A549 (cell line): ENCODE results near the gene PATJ. TPM values are rescaled to one million over a fixed set of nuclear protein-coding genes. Genes with fewer than 3 reads are reported as not detected.

Source experiments
- ATAC-seq, 2 experiments: fragments of 200-7000 bp in 1 of 2; fragments of >200 bp in 1 of 2; cut with Nextera tagmentation in 1 of 2; cut with Tn5 transposase in 1 of 2; 3 replicates each; pipeline versions ENCODE4 v1.8.0 to v1.9.1; 2018 to 2020; ENCODE audit warnings: mild to moderate bottlenecking in 1 of 2, moderate library complexity in 1 of 2
- CTCF ChIA-PET: fragments of 300-600 bp; sonication (Branson Sonifier 250); formaldehyde crosslinking; extraction: SDS; loops from one replicate; lab custom pipeline; 2021; ENCODE audit warnings: antibody characterized with exemption, inconsistent platforms; lab: Yijun Ruan, JAX
- POLR2A ChIA-PET: fragments of 350-600 bp; formaldehyde crosslinking; extraction: SDS; loops from one replicate; lab custom pipeline; 2021; ENCODE audit warnings: antibody characterized with exemption, inconsistent platforms; lab: Yijun Ruan, JAX
- DNase-seq, 2 experiments: peaks; one replicate each; pipeline versions ENCODE4 v3.0.0 to v3.0.0-alpha.2; 2011 to 2016; ENCODE audit warnings: low read depth in 1 of 2, low spot score in 1 of 2
- FAIRE-seq: peaks from 2 replicates; lab custom pipeline; 2011; peaks lifted over from hg19 to GRCh38; lab: Jason Lieb, UNC
- H3K27ac ChIP-seq, 2 experiments: fragments of >200 bp; sonication (Bioruptor Twin); formaldehyde crosslinking; 3 replicates each; pipeline ENCODE4 v1.5.1; 2016 to 2017
- H3K4me1 ChIP-seq: fragments of >200 bp; sonication (Bioruptor Twin); formaldehyde crosslinking; 3 replicates; pipeline ENCODE4 v1.6.1; 2016
- H3K4me2 ChIP-seq: fragments of >200 bp; sonication (Bioruptor Twin); formaldehyde crosslinking; 3 replicates; pipeline ENCODE4 v1.6.1; 2016
- H3K4me3 ChIP-seq: fragments of >200 bp; sonication (Bioruptor Twin); formaldehyde crosslinking; 3 replicates; pipeline ENCODE4 v1.5.1; 2016
- H3K9me3 ChIP-seq: fragments of >200 bp; sonication (Bioruptor Twin); formaldehyde crosslinking; 3 replicates; pipeline ENCODE4 v1.6.1; 2016
- CBX2 ChIP-seq: fragments of 200-600 bp; sonication (generic); IDR thresholded peaks from 2 replicates; pipeline ENCODE4 v1.6.1; 2016; ENCODE audit warnings: low read depth, mild to moderate bottlenecking, borderline replicate concordance
- CBX8 ChIP-seq: fragments of 200-600 bp; sonication (generic); IDR thresholded peaks from 2 replicates; pipeline ENCODE4 v1.6.1; 2016
- CEBPB ChIP-seq, 2 experiments: fragments of >200 bp in 1 of 2; sonication (Bioruptor Twin) in 1 of 2; formaldehyde crosslinking in 1 of 2; IDR thresholded peaks; 2 replicates each; pipeline ENCODE4 v1.6.1; 2012 to 2016
- CHD2 ChIP-seq: fragments of 150-350 bp; IDR thresholded peaks from 2 replicates; pipeline ENCODE4 v1.6.1; 2014; ENCODE audit warnings: low read length; ENCODE audit not compliant: partially characterized antibody
- CHD4 ChIP-seq: fragments of 200-600 bp; sonication (generic); IDR thresholded peaks from 2 replicates; pipeline ENCODE4 v1.6.1; 2016; ENCODE audit warnings: antibody characterized with exemption, mild to moderate bottlenecking, borderline replicate concordance
- FOXS1 ChIP-seq: fragments of 250-450 bp; sonication (Bioruptor Pico); IDR thresholded peaks from 2 replicates; pipeline ENCODE4 v1.5.0; 2020; ENCODE audit warnings: mild to moderate bottlenecking, moderate library complexity
- HDAC2 ChIP-seq: fragments of 200-600 bp; sonication (generic); IDR thresholded peaks from 2 replicates; pipeline ENCODE4 v1.6.1; 2016
- HOXA7 ChIP-seq: fragments of 250-450 bp; sonication (Bioruptor Pico); IDR thresholded peaks from 2 replicates; pipeline ENCODE4 v1.5.0; 2020; ENCODE audit warnings: mild to moderate bottlenecking, moderate library complexity
- HOXB5 ChIP-seq: fragments of 250-450 bp; sonication (Bioruptor Pico); IDR thresholded peaks from 2 replicates; pipeline ENCODE4 v1.5.0; 2020; ENCODE audit warnings: mild to moderate bottlenecking, moderate library complexity
- KDM1A ChIP-seq: fragments of 200-600 bp; sonication (generic); IDR thresholded peaks from 2 replicates; pipeline ENCODE4 v1.6.1; 2016; ENCODE audit warnings: low read depth, mild to moderate bottlenecking
- MYC ChIP-seq: IDR thresholded peaks from 2 replicates; pipeline ENCODE4 v1.6.1; 2012; ENCODE audit warnings: mild to moderate bottlenecking, inconsistent platforms, low read length, improper control_type of control experiment, borderline replicate concordance
- POLR2A ChIP-seq: IDR thresholded peaks from 2 replicates; pipeline ENCODE4 v1.6.1; 2012; ENCODE audit warnings: mild to moderate bottlenecking, low read length
- POLR2AphosphoS2 ChIP-seq: conservative IDR thresholded peaks from 2 replicates; pipeline ENCODE4 v1.6.1; 2012; ENCODE audit warnings: low read length, improper control_type of control experiment, inconsistent platforms
- RAD21 ChIP-seq, 2 experiments: fragments of >200 bp in 1 of 2; sonication (Bioruptor Twin) in 1 of 2; formaldehyde crosslinking in 1 of 2; IDR thresholded peaks in 1 of 2; conservative IDR thresholded peaks in 1 of 2; 2 replicates in 1 of 2; 3 replicates in 1 of 2; pipeline ENCODE4 v1.6.1; 2012 to 2018; ENCODE audit warnings: inconsistent platforms in 1 of 2
- RARB ChIP-seq: fragments of 250-450 bp; sonication (Bioruptor Pico); IDR thresholded peaks from 2 replicates; pipeline ENCODE4 v1.8.0; 2021; ENCODE audit warnings: mild to moderate bottlenecking, moderate library complexity
- ZC3H11A ChIP-seq: fragments of 450-650 bp; IDR thresholded peaks from 2 replicates; pipeline ENCODE4 v1.6.1; 2014; ENCODE audit warnings: antibody characterized with exemption, mild to moderate bottlenecking
- ZFP36 ChIP-seq: fragments of 450-650 bp; IDR thresholded peaks from 2 replicates; pipeline ENCODE4 v1.6.1; 2014; ENCODE audit warnings: borderline replicate concordance; ENCODE audit not compliant: partially characterized antibody
- ZSCAN20 ChIP-seq: fragments of 250-450 bp; sonication (Bioruptor Pico); IDR thresholded peaks from 2 replicates; pipeline ENCODE4 v1.8.0; 2022; ENCODE audit warnings: mild to moderate bottlenecking, moderate library complexity
- WGBS: methylation state at CpG from one replicate; pipeline ENCODE4 v1.1.6; 2017; ENCODE audit errors: missing lambda C conversion rate; 5-methylcytosine and 5-hydroxymethylcytosine counted together
- polyA plus RNA-seq, 4 experiments: library from polyadenylated mRNA; depleted of rRNA in 3 of 4; stranded (reverse); fragments of >200 nt; fragmentation: RNase III in 1 of 4; extraction: RNeasy Plus Mini Kit Qiagen cat#74134 plus additional on column Dnase treatment in 1 of 4; gene quantifications; 2 replicates in 3 of 4; 3 replicates in 1 of 4; pipeline ENCODE4 v1.2.3, GENCODE V29; 2011 to 2017
- TF ChIP-seq, protein P1 (sequence below): fragments of 250-450 bp; sonication (Bioruptor Pico); IDR thresholded peaks from 2 replicates; pipeline ENCODE4 v1.5.0; 2020; ENCODE audit warnings: low read depth, mild to moderate bottlenecking, moderate library complexity
- TF ChIP-seq, protein P2 (sequence below): fragments of 450-650 bp; IDR thresholded peaks from 2 replicates; pipeline ENCODE4 v1.6.1; 2014; ENCODE audit warnings: antibody characterized with exemption
- TF ChIP-seq, protein P3 (sequence below): fragments of 150-350 bp; IDR thresholded peaks from 2 replicates; pipeline ENCODE4 v1.6.1; 2014; ENCODE audit warnings: low read depth, mild to moderate bottlenecking, low read length
- TF ChIP-seq, protein P4 (sequence below): fragments of >200 bp; sonication (Bioruptor Twin); formaldehyde crosslinking; IDR thresholded peaks from 2 replicates; pipeline ENCODE4 v1.6.1; 2016
- TF ChIP-seq, protein P5 (sequence below): fragments of 250-450 bp; sonication (Bioruptor Pico); IDR thresholded peaks from 2 replicates; pipeline ENCODE4 v1.5.0; 2021; ENCODE audit warnings: mild to moderate bottlenecking, moderate library complexity, borderline replicate concordance

The PATJ gene
- polyA plus RNA-seq, 2 of the 4 experiments (the other 2 are of a cell fraction): 6.0 to 14.7 TPM

DNA sequence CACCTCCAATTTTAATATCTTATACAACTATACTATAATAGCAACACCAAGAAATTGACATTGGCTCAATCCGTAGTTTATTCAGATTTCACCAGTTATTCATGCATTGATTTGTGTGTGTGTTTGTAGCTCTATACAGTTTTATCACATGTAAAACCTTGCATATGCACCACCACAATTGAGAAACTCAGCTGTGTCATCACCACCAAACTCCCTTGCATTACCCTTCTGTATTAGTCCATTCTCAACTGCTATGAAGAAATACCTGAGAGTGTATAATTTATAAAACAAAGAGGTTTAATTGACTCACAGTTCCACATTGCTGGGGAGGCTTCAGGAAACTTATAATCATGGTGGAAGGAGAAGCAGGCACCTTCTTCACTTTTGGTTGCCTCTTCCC, 162.1 kb downstream of the PATJ start:
- ATAC-seq: no peak
- ChIA-PET CTCF (no interaction called here), POLR2A (no interaction called here)
- Histone ChIP-seq H3K9me3 (no peaks in the 10 kb centered on the region), H3K4me2 (no peak overlapping the region), H3K4me3 (no peak overlapping the region), H3K4me1 (no peaks in the 10 kb centered on the region), H3K27ac (no peak overlapping the region)
- no peak for DNase-seq
- 93% methylated on average over 1 of the region's 1 CpG for WGBS
- TF ChIP-seq HDAC2: no peak
- no peak for FAIRE-seq

GRCh38 chr1:61907102-61907501, 164.8 kb downstream of the PATJ start:
- no peaks in the 10 kb centered on the region for H3K9me3 ChIP-seq
- no peak overlapping the region for H3K4me3 ChIP-seq
- TF ChIP-seq, protein P1, sequence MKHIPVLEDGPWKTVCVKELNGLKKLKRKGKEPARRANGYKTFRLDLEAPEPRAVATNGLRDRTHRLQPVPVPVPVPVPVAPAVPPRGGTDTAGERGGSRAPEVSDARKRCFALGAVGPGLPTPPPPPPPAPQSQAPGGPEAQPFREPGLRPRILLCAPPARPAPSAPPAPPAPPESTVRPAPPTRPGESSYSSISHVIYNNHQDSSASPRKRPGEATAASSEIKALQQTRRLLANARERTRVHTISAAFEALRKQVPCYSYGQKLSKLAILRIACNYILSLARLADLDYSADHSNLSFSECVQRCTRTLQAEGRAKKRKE (CRISPR knock-in tag): no peak
- no peak for TF ChIP-seq POLR2A
- TF ChIP-seq CEBPB (IDR thresholded peaks at IDR 0.05): no peak
- TF ChIP-seq ZSCAN20 (CRISPR knock-in tag): no peak
- TF ChIP-seq HOXB5: no peak
- TF ChIP-seq CBX8: no peak
- no peak for TF ChIP-seq RAD21 (conservative IDR thresholded peaks at IDR 0.05 in 1 of 2, IDR thresholded peaks at IDR 0.05 in 1 of 2)
- no peak for TF ChIP-seq CHD4
- TF ChIP-seq, protein P2, sequence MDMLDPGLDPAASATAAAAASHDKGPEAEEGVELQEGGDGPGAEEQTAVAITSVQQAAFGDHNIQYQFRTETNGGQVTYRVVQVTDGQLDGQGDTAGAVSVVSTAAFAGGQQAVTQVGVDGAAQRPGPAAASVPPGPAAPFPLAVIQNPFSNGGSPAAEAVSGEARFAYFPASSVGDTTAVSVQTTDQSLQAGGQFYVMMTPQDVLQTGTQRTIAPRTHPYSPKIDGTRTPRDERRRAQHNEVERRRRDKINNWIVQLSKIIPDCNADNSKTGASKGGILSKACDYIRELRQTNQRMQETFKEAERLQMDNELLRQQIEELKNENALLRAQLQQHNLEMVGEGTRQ: no peak
- TF ChIP-seq, protein P3, sequence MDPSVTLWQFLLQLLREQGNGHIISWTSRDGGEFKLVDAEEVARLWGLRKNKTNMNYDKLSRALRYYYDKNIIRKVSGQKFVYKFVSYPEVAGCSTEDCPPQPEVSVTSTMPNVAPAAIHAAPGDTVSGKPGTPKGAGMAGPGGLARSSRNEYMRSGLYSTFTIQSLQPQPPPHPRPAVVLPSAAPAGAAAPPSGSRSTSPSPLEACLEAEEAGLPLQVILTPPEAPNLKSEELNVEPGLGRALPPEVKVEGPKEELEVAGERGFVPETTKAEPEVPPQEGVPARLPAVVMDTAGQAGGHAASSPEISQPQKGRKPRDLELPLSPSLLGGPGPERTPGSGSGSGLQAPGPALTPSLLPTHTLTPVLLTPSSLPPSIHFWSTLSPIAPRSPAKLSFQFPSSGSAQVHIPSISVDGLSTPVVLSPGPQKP: no peak
- no peak for TF ChIP-seq ZC3H11A
- no peak for TF ChIP-seq CBX2
- TF ChIP-seq, protein P4, sequence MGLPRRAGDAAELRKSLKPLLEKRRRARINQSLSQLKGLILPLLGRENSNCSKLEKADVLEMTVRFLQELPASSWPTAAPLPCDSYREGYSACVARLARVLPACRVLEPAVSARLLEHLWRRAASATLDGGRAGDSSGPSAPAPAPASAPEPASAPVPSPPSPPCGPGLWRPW: no peak
- TF ChIP-seq FOXS1 (CRISPR knock-in tag): no peak
- no peaks in the 10 kb centered on the region for H3K4me1 ChIP-seq
- ATAC-seq (no peak), DNase-seq (no peak), FAIRE-seq (no peak)
- WGBS: 92% methylated on average over 4 of the region's 4 CpGs
- no peak overlapping the region for H3K27ac ChIP-seq
- no peak overlapping the region for H3K4me2 ChIP-seq
- ChIA-PET CTCF (no interaction called here), POLR2A (no interaction called here)

- no peak for DNase-seq
- POLR2A ChIA-PET: no interaction called here
- TF ChIP-seq, protein P4: no peak
- TF ChIP-seq HOXA7 (CRISPR knock-in tag): no peak
- no peak for TF ChIP-seq MYC
- no peak for TF ChIP-seq ZFP36
- no peak for TF ChIP-seq RARB (CRISPR knock-in tag)
- TF ChIP-seq, protein P5, sequence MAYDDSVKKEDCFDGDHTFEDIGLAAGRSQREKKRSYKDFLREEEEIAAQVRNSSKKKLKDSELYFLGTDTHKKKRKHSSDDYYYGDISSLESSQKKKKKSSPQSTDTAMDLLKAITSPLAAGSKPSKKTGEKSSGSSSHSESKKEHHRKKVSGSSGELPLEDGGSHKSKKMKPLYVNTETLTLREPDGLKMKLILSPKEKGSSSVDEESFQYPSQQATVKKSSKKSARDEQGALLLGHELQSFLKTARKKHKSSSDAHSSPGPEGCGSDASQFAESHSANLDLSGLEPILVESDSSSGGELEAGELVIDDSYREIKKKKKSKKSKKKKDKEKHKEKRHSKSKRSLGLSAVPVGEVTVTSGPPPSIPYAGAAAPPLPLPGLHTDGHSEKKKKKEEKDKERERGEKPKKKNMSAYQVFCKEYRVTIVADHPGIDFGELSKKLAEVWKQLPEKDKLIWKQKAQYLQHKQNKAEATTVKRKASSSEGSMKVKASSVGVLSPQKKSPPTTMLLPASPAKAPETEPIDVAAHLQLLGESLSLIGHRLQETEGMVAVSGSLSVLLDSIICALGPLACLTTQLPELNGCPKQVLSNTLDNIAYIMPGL (CRISPR knock-in tag): no peak
- TF ChIP-seq KDM1A: no peak
- no peak for TF ChIP-seq ZC3H11A
- no peak for TF ChIP-seq POLR2AphosphoS2
- no peak for TF ChIP-seq CHD2
- TF ChIP-seq, all 56 proteins: peak for 0
- CTCF ChIA-PET: no interaction called here
- ATAC-seq: no peak
- Histone ChIP-seq H3K4me2 (no peak overlapping the region), H3K4me1 (no peaks in the 10 kb centered on the region), H3K9me3 (no peaks in the 10 kb centered on the region), H3K4me3 (no peak overlapping the region), H3K27ac (no peak overlapping the region)
- FAIRE-seq: no peak
Observed at GRCh38 chr1:61910035-61910434, 167.8 kb downstream of the PATJ start.
